GM23338 (cell line): ENCODE results near the gene KIRREL3. TPM values are rescaled to one million over a fixed set of nuclear protein-coding genes. Genes with fewer than 3 reads are reported as not detected.
A peak's percentile ranks its signal among the peaks of the same experiment; 100 is the strongest.

Experiments used
- ATAC-seq: fragments of 200-7000 bp; cut with Tn5 transposase; 3 replicates; pipeline ENCODE4 v1.9.1; 2020
- DNase-seq: peaks from one replicate; pipeline ENCODE4 v3.0.0-alpha.2; 2015; ENCODE audit warnings: low spot score
- H2AFZ ChIP-seq: fragments of 200-600 bp; sonication (generic); 2 replicates; pipeline ENCODE4 v1.8.0; 2016; ENCODE audit warnings: antibody characterized with exemption, mild to moderate bottlenecking, moderate library complexity
- H3F3A ChIP-seq: fragments of 200-600 bp; sonication (generic); replicated peaks from 2 replicates; pipeline ENCODE4 v1.8.0; 2017; ENCODE audit warnings: antibody characterized with exemption, mixed run types, low read depth
- H3K27ac ChIP-seq: fragments of 200-600 bp; sonication (generic); 2 replicates; pipeline ENCODE4 v1.6.1; 2016; ENCODE audit warnings: low read depth
- H3K27me3 ChIP-seq: fragments of 200-600 bp; sonication (generic); 2 replicates; pipeline ENCODE4 v1.8.0; 2016; ENCODE audit warnings: mild to moderate bottlenecking, mixed run types, moderate library complexity; ENCODE audit not compliant: insufficient read depth
- H3K36me3 ChIP-seq: fragments of 200-600 bp; sonication (generic); 2 replicates; pipeline ENCODE4 v1.8.0; 2016; ENCODE audit warnings: mild to moderate bottlenecking; ENCODE audit not compliant: insufficient read depth
- H3K4me1 ChIP-seq: fragments of 200-600 bp; sonication (generic); 2 replicates; pipeline ENCODE4 v1.8.0; 2016; ENCODE audit warnings: mild to moderate bottlenecking, moderate library complexity; ENCODE audit not compliant: insufficient read depth
- H3K4me2 ChIP-seq: fragments of 200-600 bp; sonication (generic); 2 replicates; pipeline ENCODE4 v1.7.1; 2017; ENCODE audit warnings: mixed run types
- H3K4me3 ChIP-seq: fragments of 200-600 bp; sonication (generic); 2 replicates; pipeline ENCODE4 v1.6.1; 2016; ENCODE audit warnings: mixed run types
- H3K79me2 ChIP-seq: fragments of 200-600 bp; sonication (generic); replicated peaks from 2 replicates; pipeline ENCODE4 v1.8.0; 2017; ENCODE audit warnings: mild to moderate bottlenecking; ENCODE audit not compliant: insufficient read depth
- H3K9me2 ChIP-seq: fragments of 200-600 bp; sonication (generic); 2 replicates; pipeline ENCODE4 v1.8.0; 2017; ENCODE audit not compliant: insufficient read depth
- H4K20me1 ChIP-seq: fragments of 200-600 bp; sonication (generic); replicated peaks from 2 replicates; pipeline ENCODE4 v1.8.0; 2017; ENCODE audit warnings: mild to moderate bottlenecking; ENCODE audit not compliant: insufficient read depth
- H3K27ac Mint-ChIP-seq: 2 replicates; pipeline ENCODE4 v1.8.0; 2020; ENCODE audit warnings: inconsistent platforms, mild to moderate bottlenecking, moderate library complexity, mixed read lengths
- H3K27me3 Mint-ChIP-seq: 3 replicates; pipeline ENCODE4 v1.8.0; 2022; ENCODE audit warnings: low read depth, mild to moderate bottlenecking, moderate library complexity, mixed read lengths, inconsistent platforms; ENCODE audit not compliant: insufficient read depth, poor library complexity
- H3K36me3 Mint-ChIP-seq: 3 replicates; pipeline ENCODE4 v1.8.0; 2021; ENCODE audit warnings: low read depth, mild to moderate bottlenecking, inconsistent platforms, moderate library complexity, mixed read lengths
- H3K4me1 Mint-ChIP-seq: 3 replicates; pipeline ENCODE4 v1.8.0; 2020; ENCODE audit warnings: mild to moderate bottlenecking, inconsistent platforms, mixed read lengths
- H3K4me3 Mint-ChIP-seq: 3 replicates; pipeline ENCODE4 v1.8.0; 2021; ENCODE audit warnings: moderate library complexity, mild to moderate bottlenecking, inconsistent platforms, mixed read lengths
- H3K9me3 Mint-ChIP-seq: 3 replicates; pipeline ENCODE4 v1.8.0; 2020; ENCODE audit warnings: moderate library complexity, mild to moderate bottlenecking, inconsistent platforms, mixed read lengths
- CREB1 ChIP-seq: fragments of 250-450 bp; sonication (Bioruptor Pico); IDR thresholded peaks from 2 replicates; pipeline ENCODE4 v1.5.0; 2020; ENCODE audit warnings: low read depth, mild to moderate bottlenecking, moderate library complexity
- EZH2 ChIP-seq: fragments of 200-600 bp; sonication (generic); IDR thresholded peaks from one replicate; pipeline ENCODE4 v1.8.0; 2017; ENCODE audit warnings: antibody characterized with exemption, mild to moderate bottlenecking, low read depth; ENCODE audit not compliant: unreplicated experiment
- POLR2AphosphoS5 ChIP-seq: IDR thresholded peaks from 2 replicates; pipeline ENCODE4 v1.6.1; 2016; ENCODE audit warnings: antibody characterized with exemption, low read depth
- STAT1 ChIP-seq: IDR thresholded peaks from one replicate; pipeline ENCODE4 v1.6.1; 2016; ENCODE audit warnings: antibody characterized with exemption; ENCODE audit not compliant: unreplicated experiment
- ZNF114 ChIP-seq: fragments of 250-450 bp; sonication (Bioruptor Pico); IDR thresholded peaks from 2 replicates; pipeline ENCODE4 v1.5.0; 2020; ENCODE audit warnings: mild to moderate bottlenecking, moderate library complexity
- ZNF462 ChIP-seq: fragments of 250-450 bp; sonication (Bioruptor Pico); IDR thresholded peaks from 2 replicates; pipeline ENCODE4 v1.5.0; 2020; ENCODE audit warnings: mild to moderate bottlenecking, moderate library complexity
- polyA plus RNA-seq: library from polyadenylated mRNA; unstranded; fragments of >200 nt; fragmentation: Nextera tagmentation; extraction: Ambion mirVana; gene quantifications from 2 replicates; pipeline ENCODE4 v1.2.1, GENCODE V29; 2016
- total RNA-seq: library from RNA; depleted of rRNA; stranded (reverse); fragments of >200 nt; shearing (Covaris generic); gene quantifications from 2 replicates; pipeline ENCODE4 v1.2.3, GENCODE V29; 2014

The KIRREL3 gene
- total and polyA plus RNA-seq, 2 experiments from 2014 or later, result 0.13 to 1.5 TPM

DNA sequence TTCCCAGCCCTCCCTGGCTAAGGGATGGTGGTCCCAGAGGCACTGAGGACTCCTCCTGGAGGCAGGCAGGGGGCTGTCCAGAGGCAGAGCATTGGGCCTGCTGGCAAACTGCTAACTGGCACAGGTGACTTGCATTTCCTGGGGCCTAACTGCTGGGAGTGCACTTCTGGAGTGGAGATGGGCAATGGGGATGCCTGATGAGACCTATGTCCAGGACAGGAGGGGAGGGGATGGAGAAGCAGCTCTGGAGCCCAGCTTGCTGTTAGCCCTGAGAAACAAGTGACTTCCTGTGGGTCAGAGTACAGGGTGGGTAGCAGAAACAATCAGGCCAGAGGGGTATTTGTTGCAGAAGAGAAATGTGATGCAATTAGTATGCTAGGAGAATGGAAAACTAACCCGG is 391.9 kb downstream of the KIRREL3 start (continued):
- TF ChIP-seq ZNF462 (no peak), ZNF114 (CRISPR knock-in tag) (no peak), STAT1 (no peak)

DNA sequence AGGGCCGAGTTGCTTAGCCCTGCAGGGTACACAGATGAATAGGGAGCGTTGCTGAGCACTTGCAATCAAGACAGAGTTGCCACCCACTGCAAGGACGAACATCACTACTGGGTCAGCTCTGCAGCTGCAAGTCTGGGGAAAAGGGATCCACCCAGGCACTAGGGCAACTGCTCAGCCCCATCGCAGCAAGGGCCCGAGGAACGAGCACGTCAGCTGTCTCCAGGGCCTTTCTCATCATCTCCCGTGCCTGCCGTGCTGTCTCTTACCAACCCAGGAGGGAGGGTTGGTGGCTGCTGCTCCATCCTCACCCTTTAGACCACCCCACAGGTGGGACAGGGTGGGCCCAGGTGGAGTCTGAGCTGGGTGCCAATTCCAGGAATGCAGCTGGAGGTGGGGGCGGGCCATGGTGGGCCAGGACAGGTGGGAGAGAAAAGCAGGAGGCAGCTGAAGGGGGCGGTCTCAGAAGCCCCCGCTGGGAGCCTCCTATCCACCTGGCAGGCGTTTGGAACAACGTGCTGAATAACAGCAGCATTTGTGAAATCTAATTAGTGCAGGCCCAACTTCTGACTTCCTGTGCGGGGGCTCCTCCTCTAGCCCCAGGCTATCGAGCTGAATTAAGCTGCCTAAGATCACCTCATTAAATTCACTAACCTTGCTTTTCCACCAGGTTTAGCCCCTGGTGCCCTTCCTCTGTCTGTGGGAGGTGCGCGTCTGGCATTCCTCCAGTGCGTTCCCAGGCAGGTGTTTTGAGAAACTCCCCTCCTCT is 392.6 kb downstream of the KIRREL3 start:
- H3K4me3 Mint-ChIP-seq, result peak overlapping the region; percentile 51; the same call in 2 of the 3 replicates
- H3K27me3 ChIP-seq, result no peaks in the 10 kb centered on the region
- H3K27ac ChIP-seq, result peak overlapping the region; percentile 79
- peaks cover 32% of the 10 kb centered on the region for H3K4me1 ChIP-seq
- no peaks in the 10 kb centered on the region; the same call in 2 of the 3 replicates for H3K9me3 Mint-ChIP-seq
- peak overlapping the region; percentile 0; the same call in 1 of the 2 replicates for H2AFZ ChIP-seq
- H3K27ac Mint-ChIP-seq, result no peak overlapping the region
- H3K27me3 Mint-ChIP-seq, result peaks cover 17% of the 10 kb centered on the region
- H4K20me1 ChIP-seq, result no peaks in the 10 kb centered on the region
- H3K9me2 ChIP-seq, result no peaks in the 10 kb centered on the region
- DNase-seq, result peak; percentile 71
- peak overlapping the region; percentile 63 for H3K4me2 ChIP-seq
- H3F3A ChIP-seq, result 0 out of 2 replicates have a peak, but pooled peaks cover 4% of the 10 kb centered on the region
- H3K4me1 Mint-ChIP-seq, result peaks cover 34% of the 10 kb centered on the region
- peak; percentile 64 for ATAC-seq
- peak overlapping the region; percentile 20; the same call in 1 of the 2 replicates for H3K4me3 ChIP-seq
- H3K36me3 ChIP-seq, result no peaks in the 10 kb centered on the region
- no peaks in the 10 kb centered on the region for H3K79me2 ChIP-seq
- H3K36me3 Mint-ChIP-seq, result no peaks in the 10 kb centered on the region
- TF ChIP-seq ZNF462 (no peak), POLR2AphosphoS5 (no peak), STAT1 (no peak), EZH2 (no peak), CREB1 (no peak)
